Fibroblast of skin of left biceps (primary cell): ENCODE measurements around the gene RNU6-8.

ENCODE experiments used
- DNase-seq, 2 experiments: peaks; one replicate each; pipeline ENCODE4 v3.0.0-alpha.2; 2013; ENCODE audit warnings: low read depth in 2 of 2

Gene RNU6-8

GRCh38 chr14:32205554-32205953 is 2.5 kb upstream of the RNU6-8 start:
- no peak for DNase-seq

DNA sequence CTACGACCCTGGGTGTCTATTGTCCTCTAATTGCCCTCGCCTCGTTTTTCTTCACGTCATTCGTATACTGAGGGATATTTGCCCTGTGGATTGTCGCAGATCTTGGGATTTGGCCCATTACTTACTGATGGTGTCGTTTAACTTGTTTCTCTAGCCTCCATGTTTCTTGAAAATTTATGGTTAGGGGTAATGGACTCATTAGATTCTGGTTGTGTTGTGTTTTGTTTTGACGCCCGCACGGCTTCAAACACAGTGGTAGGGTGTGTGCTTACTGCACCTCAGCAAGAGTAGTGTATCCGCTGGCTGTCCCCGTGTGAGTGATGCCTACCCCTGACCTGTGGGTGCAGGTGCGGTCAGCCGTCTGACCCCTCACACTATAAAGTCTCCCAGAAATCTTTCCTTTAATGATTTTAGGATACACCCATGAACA is 874 bp upstream of the RNU6-8 start:
- no peak for DNase-seq

DNA sequence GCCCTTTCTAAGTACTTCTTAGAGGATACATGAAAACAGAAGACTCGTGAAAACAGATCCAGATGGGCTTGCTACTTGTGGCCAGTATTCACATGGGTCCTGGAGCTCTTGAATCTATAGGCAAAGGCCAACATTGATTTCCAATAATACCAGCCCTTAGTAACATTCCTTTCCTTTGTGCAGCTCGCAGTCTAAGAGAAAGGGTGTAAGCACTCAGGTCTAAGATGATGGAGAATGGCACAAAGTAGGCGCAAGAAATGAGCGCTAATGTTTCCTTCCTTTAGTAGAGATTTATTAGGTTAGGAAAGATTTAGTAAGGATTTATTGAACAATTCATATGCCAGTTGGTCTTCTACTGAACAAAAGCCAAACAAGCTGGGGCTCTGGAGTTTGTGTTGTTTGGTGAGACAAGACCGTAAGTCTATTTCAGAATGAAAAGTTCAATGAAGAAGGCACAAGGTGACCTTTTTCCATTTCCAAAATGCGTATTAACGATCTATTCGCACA is 525 bp downstream of the RNU6-8 start:
- no peak for DNase-seq

DNA sequence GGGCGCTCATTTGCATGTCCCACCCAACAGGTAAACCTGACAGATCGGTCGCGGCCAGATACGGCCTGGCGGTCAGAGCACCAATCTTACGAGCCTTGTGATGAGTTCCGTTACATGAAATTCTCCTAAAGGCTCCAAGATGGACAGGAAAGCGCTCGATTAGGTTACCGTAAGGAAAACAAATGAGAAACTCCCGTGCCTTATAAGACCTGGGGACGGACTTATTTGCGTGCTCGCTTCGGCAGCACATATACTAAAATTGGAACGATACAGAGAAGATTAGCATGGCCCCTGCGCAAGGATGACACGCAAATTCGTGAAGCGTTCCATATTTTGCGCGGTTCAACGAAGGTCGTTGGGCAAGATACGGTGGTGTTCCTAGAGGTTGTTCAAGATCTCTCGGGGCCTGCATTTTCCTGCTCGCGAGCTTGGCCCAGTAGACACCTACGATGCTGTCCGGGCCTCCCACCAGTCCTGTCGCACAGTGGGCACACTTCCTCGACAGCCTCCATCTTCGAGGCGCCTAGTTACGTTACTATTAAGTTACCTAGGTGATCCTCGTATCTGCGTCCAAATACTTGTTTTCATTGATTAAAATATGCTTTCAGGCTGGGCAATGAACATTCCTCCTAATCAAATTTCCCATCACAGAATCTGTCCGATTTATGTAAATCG is 1.1 kb downstream of the RNU6-8 start, which contains the start of gene RNU6-7:
Gene RNU6-7 (plus strand): TSS at position 230 of the 675 bp plus-strand sequence.
- DNase-seq: no peak

GRCh38 chr14:32201193-32201815 is 1.8 kb downstream of the RNU6-8 start:
- DNase-seq: no peak

- no peak for DNase-seq
Measured at GRCh38 chr14:32200368-32201192, 2.5 kb downstream of the RNU6-8 start.

DNA sequence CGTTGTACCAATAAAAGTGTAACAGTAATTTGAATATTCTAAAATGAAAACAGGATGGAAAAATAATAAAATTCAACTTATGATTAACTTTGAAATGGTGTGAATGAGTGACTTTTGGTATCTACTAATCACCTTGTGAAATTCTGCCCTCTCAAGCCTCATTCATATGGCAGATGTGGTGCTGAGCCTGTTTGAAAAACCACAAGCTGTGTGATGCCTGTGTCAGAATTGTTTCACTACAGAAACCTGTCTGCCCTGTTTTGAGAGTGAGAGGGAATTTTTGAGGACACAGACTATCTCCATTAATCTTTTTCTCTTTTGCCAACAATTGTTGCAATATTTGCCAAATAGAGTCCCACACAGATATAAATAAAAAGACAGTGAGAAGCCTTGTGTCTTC is 5.2 kb downstream of the RNU6-8 start:
- DNase-seq: no peak

GRCh38 chr14:32195636-32196035 is 7.4 kb downstream of the RNU6-8 start:
- no peak for DNase-seq

DNA sequence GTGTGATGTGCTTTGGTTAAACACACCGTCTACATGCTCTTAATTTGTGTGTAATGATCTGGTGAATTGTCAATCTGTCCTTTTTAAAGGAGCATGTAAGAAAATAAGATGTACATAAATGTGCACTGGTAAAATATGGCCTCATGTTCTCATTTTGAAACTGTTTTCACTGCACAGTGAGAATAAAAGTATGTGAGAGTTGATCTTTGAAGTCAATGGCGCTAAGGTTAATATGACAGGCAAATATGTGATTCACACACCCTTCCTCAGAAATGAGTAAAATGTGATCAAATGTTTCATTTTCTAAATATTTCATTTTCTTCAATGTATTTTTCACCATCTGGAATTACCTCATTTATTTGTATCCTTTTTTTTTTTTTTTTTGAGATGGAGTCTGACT is 9.5 kb downstream of the RNU6-8 start:
- DNase-seq: no peak

DNA sequence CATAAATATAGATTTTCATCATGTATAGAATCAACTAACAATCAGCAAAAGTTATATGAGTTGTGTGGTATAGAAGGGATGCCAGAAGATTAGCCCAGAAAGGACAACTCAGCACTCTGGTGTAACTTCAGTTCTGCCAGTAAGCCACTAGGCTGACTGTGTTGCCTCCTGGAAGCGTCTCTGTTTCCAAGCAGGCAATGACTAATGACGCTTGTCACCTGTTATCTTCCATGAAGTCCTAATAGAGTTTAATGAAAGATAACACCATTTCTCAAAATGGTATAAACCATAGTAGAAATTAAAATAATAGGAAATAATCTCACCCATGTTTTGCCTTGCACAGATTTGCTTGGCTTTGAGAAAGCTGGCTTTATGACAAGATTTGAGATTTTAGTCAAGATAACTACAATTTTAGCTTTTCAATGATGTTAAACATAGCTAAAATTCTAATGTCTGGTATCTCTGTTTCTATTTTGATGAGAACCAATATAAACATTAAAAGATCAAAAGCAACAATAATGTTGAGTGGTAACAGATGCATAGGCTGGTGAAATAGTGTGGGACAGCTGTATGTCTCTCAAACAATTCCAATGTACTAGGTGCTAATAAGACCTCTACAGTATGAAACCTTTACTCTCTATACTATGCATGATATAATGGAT is 10.2 kb downstream of the RNU6-8 start:
- DNase-seq: no peak

GRCh38 chr14:32190673-32191072 is 12.4 kb downstream of the RNU6-8 start:
- no peak for DNase-seq

- no peak for DNase-seq
Measured at GRCh38 chr14:32189811-32190210, 13.3 kb downstream of the RNU6-8 start.

- no peak for DNase-seq
Measured at GRCh38 chr14:32186248-32186647, 16.8 kb downstream of the RNU6-8 start.

DNA sequence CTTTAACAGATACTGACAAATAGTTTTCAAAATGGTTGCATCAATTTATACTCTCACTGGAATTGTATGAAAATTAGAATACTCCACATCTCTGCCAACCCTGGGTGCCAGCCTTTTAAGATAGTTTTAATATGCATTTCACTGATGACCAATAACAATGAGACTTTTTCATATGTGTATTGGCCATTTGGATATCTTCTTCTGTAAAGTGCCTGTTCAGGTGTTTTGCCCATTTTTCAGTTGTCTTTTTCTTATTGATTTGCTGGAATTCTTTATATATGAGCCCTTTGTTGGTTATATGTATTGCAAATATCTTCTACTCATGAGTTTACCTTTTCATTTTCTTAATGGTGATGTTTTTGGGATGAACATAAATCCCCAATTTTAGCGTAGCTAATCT is 18.0 kb downstream of the RNU6-8 start:
- no peak for DNase-seq

DNA sequence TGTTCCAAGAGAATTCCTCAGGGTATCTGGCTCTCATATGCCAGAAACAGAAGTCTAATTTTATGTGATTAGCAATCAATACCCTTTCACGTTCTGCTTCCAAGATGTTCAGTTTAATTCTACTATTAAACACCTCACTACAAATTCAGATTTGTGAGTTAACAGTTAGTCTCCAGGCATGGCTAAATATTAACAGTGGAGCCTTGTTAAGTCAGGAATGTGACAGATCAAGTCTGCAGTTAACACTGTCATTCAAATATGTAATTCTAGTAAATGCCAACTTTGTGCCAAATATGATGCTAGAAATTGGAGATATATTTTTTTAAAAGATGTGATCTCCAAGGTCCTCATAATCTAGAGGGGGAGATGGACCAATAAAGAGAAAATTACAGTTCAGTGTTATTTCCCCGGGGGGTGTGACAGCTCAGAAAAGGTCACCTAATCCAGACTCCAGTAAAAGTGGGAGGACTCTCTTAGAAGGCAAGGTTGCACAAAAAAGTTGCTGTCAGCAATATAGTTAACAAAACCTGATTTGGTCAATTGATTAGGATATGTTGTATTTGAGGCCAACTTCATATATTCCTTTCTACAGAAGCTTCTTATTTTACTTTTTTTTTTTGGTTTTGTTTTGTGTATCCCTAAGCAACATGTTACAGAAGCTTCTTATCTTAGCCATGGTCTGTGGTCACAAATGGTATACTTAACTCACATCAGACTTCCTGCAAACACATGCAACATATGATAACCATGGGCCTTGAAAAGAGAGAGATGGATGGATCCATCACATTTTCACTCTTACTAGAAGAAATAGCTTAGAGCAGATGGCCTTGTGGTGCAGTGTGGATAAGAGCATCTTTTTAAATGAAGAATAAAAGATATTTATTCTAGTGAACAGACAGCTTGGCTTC is 19.7 kb downstream of the RNU6-8 start:
- no peak for DNase-seq

GRCh38 chr14:32171469-32171868 is 31.6 kb downstream of the RNU6-8 start:
- no peak for DNase-seq

DNA sequence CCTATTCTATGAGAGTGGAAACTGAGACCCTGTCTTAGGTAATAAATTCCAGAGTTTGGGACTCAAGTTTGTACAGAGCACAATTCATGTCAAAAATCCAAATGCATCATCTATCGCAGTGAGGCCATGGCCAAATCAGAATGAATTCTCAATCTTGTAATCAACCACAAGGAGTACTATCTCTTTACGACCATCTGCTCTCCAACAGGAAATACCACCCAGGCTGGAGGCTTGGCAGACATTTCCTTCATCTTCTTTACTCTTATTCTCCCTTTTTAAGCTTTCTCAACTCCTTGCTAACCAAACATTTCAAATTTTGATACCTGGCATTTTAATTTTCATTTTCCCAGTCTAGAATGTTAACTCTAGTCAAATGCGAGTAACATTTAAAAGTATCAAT is 33.9 kb downstream of the RNU6-8 start:
- no peak for DNase-seq

- no peak for DNase-seq
Measured at GRCh38 chr14:32167907-32168306, 35.2 kb downstream of the RNU6-8 start.

DNA sequence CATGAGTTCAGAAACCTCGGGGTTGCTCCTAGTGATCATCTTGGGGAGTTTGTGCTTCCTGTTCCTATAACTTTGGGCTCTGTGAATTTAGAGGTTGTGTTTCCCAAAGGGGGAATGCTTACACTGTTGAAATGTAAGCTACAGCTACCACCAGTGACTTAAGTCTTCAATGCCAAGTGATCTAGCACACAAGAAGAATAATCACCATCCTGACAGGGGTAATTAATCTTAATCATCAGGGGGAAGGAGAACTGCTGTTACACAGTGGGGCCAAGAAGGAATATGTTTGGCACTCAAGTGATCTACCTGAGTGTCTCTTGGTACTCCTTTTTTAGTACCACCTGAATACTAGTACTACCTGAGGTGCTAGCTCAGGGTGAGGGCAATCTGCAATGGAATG is 36.1 kb downstream of the RNU6-8 start:
- no peak for DNase-seq

- DNase-seq: no peak
Measured at GRCh38 chr14:32166029-32166428, 37.0 kb downstream of the RNU6-8 start.
